ENCODE measurements around the gene ALOX12.

DNA sequence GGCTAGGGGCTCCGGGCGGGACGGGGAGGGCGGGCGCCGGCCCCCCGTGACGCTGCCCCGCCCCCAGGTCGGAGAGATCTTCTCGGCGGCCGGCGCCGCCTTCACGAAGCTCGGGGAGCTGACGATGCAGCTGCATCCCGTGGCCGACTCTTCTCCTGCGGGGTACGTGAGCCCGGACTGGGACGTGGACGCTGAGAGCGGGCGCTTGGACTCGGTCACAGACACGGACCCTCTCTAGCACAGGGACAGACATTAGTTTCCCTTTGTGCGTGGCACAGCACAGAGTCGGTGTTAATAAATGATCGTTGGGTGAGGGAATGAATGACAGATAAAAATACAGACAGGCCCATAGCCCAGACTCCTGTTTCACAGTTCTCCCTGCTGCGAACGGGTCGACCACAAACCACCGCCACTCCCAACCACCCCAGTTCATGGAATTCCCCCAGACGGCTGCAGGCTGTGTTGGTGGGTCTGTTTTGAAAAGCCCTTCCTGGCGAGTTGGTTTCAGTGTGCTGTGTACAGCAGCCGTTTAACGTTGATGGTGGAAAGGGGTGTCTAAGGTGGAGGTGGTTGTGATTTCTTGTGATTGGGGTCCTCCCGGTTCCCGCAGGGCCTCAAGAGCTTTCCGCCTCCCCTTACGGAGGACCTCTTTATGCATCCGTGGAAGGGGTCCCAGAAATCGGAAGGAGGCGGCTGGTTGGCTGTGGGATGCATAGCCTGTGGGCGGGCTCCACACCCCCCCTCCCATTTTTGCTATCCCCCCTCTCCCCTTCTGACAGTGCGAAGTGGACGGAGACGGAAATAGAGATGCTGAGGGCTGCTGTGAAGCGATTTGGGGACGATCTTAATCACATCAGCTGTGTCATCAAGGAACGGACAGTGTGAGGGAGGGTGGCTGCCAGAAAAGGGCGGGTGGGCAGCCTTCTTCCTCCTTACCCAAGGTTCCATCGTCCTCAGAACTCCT, 19.4 kb downstream of the ALOX12 start:
- TF ChIP-seq, protein P1, sequence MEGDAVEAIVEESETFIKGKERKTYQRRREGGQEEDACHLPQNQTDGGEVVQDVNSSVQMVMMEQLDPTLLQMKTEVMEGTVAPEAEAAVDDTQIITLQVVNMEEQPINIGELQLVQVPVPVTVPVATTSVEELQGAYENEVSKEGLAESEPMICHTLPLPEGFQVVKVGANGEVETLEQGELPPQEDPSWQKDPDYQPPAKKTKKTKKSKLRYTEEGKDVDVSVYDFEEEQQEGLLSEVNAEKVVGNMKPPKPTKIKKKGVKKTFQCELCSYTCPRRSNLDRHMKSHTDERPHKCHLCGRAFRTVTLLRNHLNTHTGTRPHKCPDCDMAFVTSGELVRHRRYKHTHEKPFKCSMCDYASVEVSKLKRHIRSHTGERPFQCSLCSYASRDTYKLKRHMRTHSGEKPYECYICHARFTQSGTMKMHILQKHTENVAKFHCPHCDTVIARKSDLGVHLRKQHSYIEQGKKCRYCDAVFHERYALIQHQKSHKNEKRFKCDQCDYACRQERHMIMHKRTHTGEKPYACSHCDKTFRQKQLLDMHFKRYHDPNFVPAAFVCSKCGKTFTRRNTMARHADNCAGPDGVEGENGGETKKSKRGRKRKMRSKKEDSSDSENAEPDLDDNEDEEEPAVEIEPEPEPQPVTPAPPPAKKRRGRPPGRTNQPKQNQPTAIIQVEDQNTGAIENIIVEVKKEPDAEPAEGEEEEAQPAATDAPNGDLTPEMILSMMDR (IDR thresholded peaks at IDR 0.05) = no peak
- peak in 1 of 2 donors; percentile 31 for TF ChIP-seq POLR2A (IDR thresholded peaks at IDR 0.05)
